Heart left ventricle (tissue), 16 donors: ENCODE results near the gene LAMA3. TPM values are rescaled to one million over a fixed set of nuclear protein-coding genes. Genes with fewer than 3 reads are reported as not detected.

Experiments used
- ATAC-seq, 4 donors: fragments of 200-7000 bp; cut with Tn5 transposase; one replicate each; pipeline ENCODE4 v1.9.1; 2020 to 2022; ENCODE audit warnings: moderate library complexity in 4 of 4, mild to moderate bottlenecking in 3 of 4, moderate number of reproducible peaks in 1 of 4
- DNase-seq, 5 donors: peaks; one replicate each; pipeline ENCODE4 v3.0.0-alpha.2; 2020
- H3K27ac ChIP-seq, 12 donors: fragments of 200-600 bp; sonication (generic) in 4 of 12; one replicate each; pipeline versions ENCODE4 v1.5.0 to v1.8.0; 2016 to 2022; ENCODE audit warnings: mild to moderate bottlenecking in 2 of 12
- H3K27me3 ChIP-seq, 9 donors: fragments of 200-600 bp; sonication (generic) in 2 of 9; one replicate each; pipeline versions ENCODE4 v1.5.1 to v1.8.0; 2016 to 2022; ENCODE audit warnings: mild to moderate bottlenecking in 3 of 9
- H3K36me3 ChIP-seq, 9 donors: fragments of 200-600 bp; sonication (generic) in 2 of 9; one replicate each; pipeline versions ENCODE4 v1.5.0 to v1.8.0; 2018 to 2022; ENCODE audit warnings: mild to moderate bottlenecking in 2 of 9
- H3K4me1 ChIP-seq, 12 donors: fragments of 200-600 bp; sonication (generic) in 4 of 12; one replicate each; pipeline versions ENCODE4 v1.5.0 to v1.8.0; 2016 to 2022; ENCODE audit warnings: mild to moderate bottlenecking in 3 of 12
- H3K4me3 ChIP-seq, 12 donors: fragments of 200-600 bp; sonication (generic) in 4 of 12; one replicate each; pipeline versions ENCODE4 v1.5.0 to v1.8.0; 2017 to 2022; ENCODE audit warnings: mild to moderate bottlenecking in 9 of 12, moderate library complexity in 4 of 12
- H3K9me3 ChIP-seq, 12 donors: fragments of 200-600 bp; sonication (generic) in 4 of 12; one replicate each; pipeline versions ENCODE4 v1.5.0 to v1.8.0; 2016 to 2022; ENCODE audit warnings: mild to moderate bottlenecking in 1 of 12
- CTCF ChIP-seq, 12 donors: fragments of 200-600 bp; sonication (generic) in 4 of 12; IDR thresholded peaks; one replicate each; pipeline versions ENCODE4 v1.5.0 to v1.8.0; 2018 to 2022; ENCODE audit warnings: antibody characterized with exemption in 12 of 12, mild to moderate bottlenecking in 5 of 12
- POLR2A ChIP-seq, 2 donors: fragments of 450-650 bp; IDR thresholded peaks; one replicate each; pipeline ENCODE4 v1.6.1; 2017; ENCODE audit warnings: antibody characterized with exemption in 2 of 2, mild to moderate bottlenecking in 2 of 2, moderate library complexity in 2 of 2
- WGBS, 4 donors: extraction: QIAGEN DNeasy Blood & Tissue Kit in 2 of 4; methylation state at CpG; one replicate each; pipeline versions ENCODE4 v1.1.5 to v1.1.7; 2013 to 2018; 5-methylcytosine and 5-hydroxymethylcytosine counted together
- intact Hi-C, 10 donors: fragments of 100-400 bp; cut with DNase I; formaldehyde crosslinking; loops; one replicate each; pipeline versions ENCODE4 v1.11.1 to v1.14.2; 2022
- polyA plus RNA-seq, 2 donors: library from polyadenylated mRNA; stranded (reverse); fragments of 200-250 nt; gene quantifications; one replicate each; pipeline ENCODE4 v1.2.3, GENCODE V29; 2013
- total RNA-seq, 9 donors: library from RNA; depleted of rRNA in 2 of 9; stranded (reverse); fragments of >200 nt in 2 of 9; fragmentation: NEBNext Ultra II Directional in 3 of 9; extraction: Animal tissue kit (Norgen Biotek cat#: 25700) in 3 of 9; gene quantifications; one replicate each; pipeline versions ENCODE4 v1.1.0 to v1.2.4, GENCODE V29; 2016 to 2023
- donor health status: ischemic (EF 13 %, LVEDD 7.1; RV severe dilation, severe dysfunction).
- donor health status: healthy with polysubstance abuse.
- donor health status: DM: no; HTN: yes; CAD: no.
- donor health status: DM: no; HTN: no; CAD: no.
- donor health status: ischemic (EF 25% LVEDD 6.9; RV normal size, moderate dysfunction).
- donor health status: ischemic (EF 25% LVEDD 5.7; RV mildly dilated, moderate dysfunction).
- donor health status: healthy.
- donor health status: DM: yes; HTN: yes; CAD: no.
- donor health status: ischemic (EF 35%, LVEDD 5.7; RV mildly dilated, moderate dysfunction).
- donor health status: nonischemic (EF 11% LVEDD 7.7; RV severe dilation, severe dysfunction).
- donor health status: DM: yes; HTN: yes; CAD: no.
- donor health status: PGD.
- donor health status: ischemic (EF 29% LVEDD 5.4; RV normal size, mild dysfunction).
- donor health status: nonischemic (EF 23%, LVEDD 6.1; RV moderate dilation, normal function).

LAMA3 gene
- total and polyA plus RNA-seq, 11 donors = 1.2 to 6.6 (median 3.2) TPM

GRCh38 chr18:23867006-23867405, 177.8 kb downstream of the LAMA3 start:
- intact Hi-C loops = loop anchor here in 1 of 10 donors (5.0 to 10.0 kb wide), 2 partner anchors 48 to 50 kb away; no protein-coding TSS in a partner anchor
- peaks cover 0 to 11% (median 0%) of the 10 kb centered on the region in 9 donors for H3K36me3 ChIP-seq

GRCh38 chr18:23868136-23868785, 179.0 kb downstream of the LAMA3 start:
- Histone ChIP-seq H3K27me3 (no peaks in the 10 kb centered on the region), H3K36me3 (peaks cover 0 to 11% (median 0%) of the 10 kb centered on the region in 9 donors), H3K4me3 (no peak overlapping the region), H3K27ac (no peak overlapping the region), H3K9me3 (no peaks in the 10 kb centered on the region), H3K4me1 (peaks cover 0 to 21% (median 0%) of the 10 kb centered on the region in 12 donors)
- no peak for DNase-seq
- intact Hi-C loops = loop anchor here in 1 of 10 donors (5.0 to 10.0 kb wide), 2 partner anchors 47 to 51 kb away; no protein-coding TSS in a partner anchor
- no peak for ATAC-seq
- WGBS, 4 donors = 89 to 100% (median 92%) methylated on average over 3 of the region's 3 CpGs
- no peak for TF ChIP-seq POLR2A (IDR thresholded peaks at IDR 0.05)
- TF ChIP-seq CTCF (IDR thresholded peaks at IDR 0.05) = no peak

More at GRCh38 chr18:23867006-23867405, 177.8 kb downstream of the LAMA3 start:
- Histone ChIP-seq H3K4me3 (no peak overlapping the region), H3K4me1 (peaks cover 0 to 26% (median 0%) of the 10 kb centered on the region in 12 donors), H3K9me3 (no peaks in the 10 kb centered on the region), H3K27me3 (no peaks in the 10 kb centered on the region), H3K27ac (no peak overlapping the region)
- ATAC-seq (no peak), DNase-seq (no peak)
- TF ChIP-seq CTCF (IDR thresholded peaks at IDR 0.05) = no peak
- TF ChIP-seq POLR2A (IDR thresholded peaks at IDR 0.05) = no peak
- WGBS, 4 donors = 84 to 94% (median 92%) methylated on average over 5 of the region's 5 CpGs

GRCh38 chr18:23870676-23871380, 181.6 kb downstream of the LAMA3 start:
- DNase-seq = no peak
- WGBS, 4 donors = 74 to 78% (median 76%) methylated on average over 6 of the region's 6 CpGs
- H3K9me3 ChIP-seq = no peaks in the 10 kb centered on the region
- H3K4me3 ChIP-seq = no peak overlapping the region
- peaks cover 0 to 21% (median 0%) of the 10 kb centered on the region in 12 donors for H3K4me1 ChIP-seq
- H3K27me3 ChIP-seq = no peaks in the 10 kb centered on the region
- no peak for ATAC-seq
- no peak overlapping the region for H3K27ac ChIP-seq
- intact Hi-C loops = no loop called here
- H3K36me3 ChIP-seq = peaks cover 0 to 11% (median 0%) of the 10 kb centered on the region in 9 donors
- TF ChIP-seq POLR2A (IDR thresholded peaks at IDR 0.05) = no peak
- no peak for TF ChIP-seq CTCF (IDR thresholded peaks at IDR 0.05)

GRCh38 chr18:23871410-23871809, 182.2 kb downstream of the LAMA3 start:
- H3K4me3 ChIP-seq = no peak overlapping the region
- H3K9me3 ChIP-seq = no peaks in the 10 kb centered on the region
- peak in 3 of 4 donors; percentile 28 to 79 (median 53) for ATAC-seq
- no peak overlapping the region for H3K27ac ChIP-seq
- intact Hi-C loops = no loop called here
- H3K27me3 ChIP-seq = no peaks in the 10 kb centered on the region
- WGBS, 4 donors = 43 to 48% (median 46%) methylated on average over 6 to 7 of the region's 7 CpGs
- TF ChIP-seq CTCF (IDR thresholded peaks at IDR 0.05) (no peak), POLR2A (IDR thresholded peaks at IDR 0.05) (no peak)
- peaks cover 0 to 21% (median 0%) of the 10 kb centered on the region in 12 donors for H3K4me1 ChIP-seq
- DNase-seq = peak in 4 of 5 donors; percentile 33 to 56 (median 47)
- peaks cover 0 to 11% (median 0%) of the 10 kb centered on the region in 9 donors for H3K36me3 ChIP-seq
